ENCODE measurements around the gene VSTM4.

VSTM4 gene

DNA sequence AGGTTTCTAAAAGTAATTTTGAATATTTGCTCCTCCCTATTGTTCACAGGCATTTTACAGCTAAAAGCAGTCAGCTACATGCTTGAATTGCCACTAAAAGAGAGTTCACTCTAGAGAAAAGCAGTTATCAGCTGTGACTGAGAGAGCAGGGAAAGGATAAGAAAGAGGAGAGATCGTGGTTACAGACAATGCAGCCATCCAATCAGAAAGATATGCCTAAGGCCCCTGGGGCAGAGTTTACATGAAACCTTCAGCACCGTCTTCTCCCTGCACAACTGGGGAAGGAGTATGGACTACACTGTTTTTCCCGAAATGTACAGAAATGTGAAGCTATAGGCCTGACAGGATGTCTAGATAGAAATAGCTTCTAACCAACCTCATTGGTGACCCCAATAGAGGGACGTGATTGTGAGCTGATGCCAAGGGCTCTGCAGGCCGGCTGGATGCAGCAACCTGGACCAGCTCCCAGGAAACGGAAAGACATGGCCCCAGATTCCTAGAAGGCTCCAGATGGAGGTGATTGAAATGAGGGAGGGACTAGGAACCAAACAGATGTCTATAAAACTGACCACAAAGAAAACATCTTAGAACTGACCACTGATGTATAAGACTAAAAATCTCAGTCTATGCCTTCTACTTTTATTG, 3.2 kb upstream of the VSTM4 start:
- in situ Hi-C loops (cut with MboI; ENCODE audit: low sequenced_read_pairs): no loop called here

DNA sequence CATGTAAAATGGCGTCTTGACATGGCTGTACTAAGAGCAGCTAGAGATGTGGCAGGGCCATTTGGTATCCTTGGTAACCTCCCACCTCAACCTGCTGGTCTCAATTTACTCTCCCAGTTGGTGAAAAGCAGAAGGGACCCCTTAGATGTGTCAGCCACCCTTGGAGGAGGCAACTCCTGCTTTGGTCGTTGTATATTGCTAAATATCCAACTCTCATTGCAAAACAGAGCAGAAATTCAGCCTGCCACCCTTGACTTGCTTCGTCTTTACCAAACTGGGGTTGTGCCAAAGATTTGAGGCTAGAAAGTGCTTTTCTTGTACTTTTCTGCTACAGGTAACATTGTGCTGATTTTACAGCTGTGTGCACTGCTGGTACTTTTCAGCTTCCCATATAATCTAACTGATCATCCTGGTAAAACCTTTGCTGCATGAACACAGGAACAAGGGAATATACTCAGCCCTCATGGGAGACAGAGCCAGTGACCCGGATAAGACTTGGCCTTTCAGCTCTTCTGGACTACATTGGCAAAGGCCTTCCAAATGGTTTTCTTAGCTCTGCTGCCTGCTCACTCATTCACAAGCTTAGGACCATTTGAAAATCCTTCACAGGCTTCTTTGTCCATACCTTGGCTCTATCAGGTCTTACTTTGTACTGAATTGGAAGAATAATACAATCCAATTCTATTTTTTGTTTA, 2.2 kb upstream of the VSTM4 start:
- in situ Hi-C loops (cut with MboI; ENCODE audit: low sequenced_read_pairs): no loop called here

DNA sequence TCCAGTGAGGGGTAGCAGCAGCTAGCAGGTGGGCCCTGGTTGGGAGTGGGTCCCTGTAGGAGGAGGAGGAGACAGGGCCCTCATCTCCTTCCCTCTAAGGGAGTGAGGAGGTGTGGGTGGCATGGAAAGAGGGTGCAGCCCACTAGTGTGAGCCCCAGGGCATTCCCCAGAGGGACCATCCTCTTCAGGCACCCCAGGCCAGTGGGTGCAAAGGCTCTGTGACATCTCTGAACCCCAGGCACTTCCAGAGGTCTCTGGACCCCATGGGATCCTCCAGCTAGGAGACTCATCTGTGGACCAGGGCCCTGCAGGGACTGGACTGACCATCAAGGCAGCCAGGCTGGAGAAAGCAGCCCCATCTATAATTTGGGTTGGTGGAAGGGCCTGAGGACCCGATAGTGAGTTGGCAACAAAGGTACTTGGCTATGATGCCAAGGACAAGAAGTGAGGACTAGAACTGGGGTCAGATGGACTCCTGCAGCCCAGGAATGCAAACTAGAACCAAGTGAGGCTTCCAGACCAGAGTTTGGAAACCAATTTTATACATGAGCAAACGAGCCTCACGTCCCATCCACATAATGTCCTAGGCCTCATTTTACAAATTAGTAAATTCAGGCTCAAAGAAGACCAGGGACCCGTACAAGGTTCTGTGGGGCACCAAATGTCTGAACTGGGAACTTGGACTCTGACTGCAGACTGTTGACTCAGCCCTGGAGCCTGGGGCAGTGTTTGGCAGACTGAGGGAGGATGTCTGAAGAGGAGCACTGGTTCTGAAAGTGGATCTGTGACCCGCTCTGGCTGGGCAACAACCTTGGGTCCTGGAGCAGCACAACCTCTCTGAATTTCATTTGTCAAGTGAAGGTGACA, 1.4 kb upstream of the VSTM4 start:
- in situ Hi-C loops (cut with MboI; ENCODE audit: low sequenced_read_pairs): no loop called here

DNA sequence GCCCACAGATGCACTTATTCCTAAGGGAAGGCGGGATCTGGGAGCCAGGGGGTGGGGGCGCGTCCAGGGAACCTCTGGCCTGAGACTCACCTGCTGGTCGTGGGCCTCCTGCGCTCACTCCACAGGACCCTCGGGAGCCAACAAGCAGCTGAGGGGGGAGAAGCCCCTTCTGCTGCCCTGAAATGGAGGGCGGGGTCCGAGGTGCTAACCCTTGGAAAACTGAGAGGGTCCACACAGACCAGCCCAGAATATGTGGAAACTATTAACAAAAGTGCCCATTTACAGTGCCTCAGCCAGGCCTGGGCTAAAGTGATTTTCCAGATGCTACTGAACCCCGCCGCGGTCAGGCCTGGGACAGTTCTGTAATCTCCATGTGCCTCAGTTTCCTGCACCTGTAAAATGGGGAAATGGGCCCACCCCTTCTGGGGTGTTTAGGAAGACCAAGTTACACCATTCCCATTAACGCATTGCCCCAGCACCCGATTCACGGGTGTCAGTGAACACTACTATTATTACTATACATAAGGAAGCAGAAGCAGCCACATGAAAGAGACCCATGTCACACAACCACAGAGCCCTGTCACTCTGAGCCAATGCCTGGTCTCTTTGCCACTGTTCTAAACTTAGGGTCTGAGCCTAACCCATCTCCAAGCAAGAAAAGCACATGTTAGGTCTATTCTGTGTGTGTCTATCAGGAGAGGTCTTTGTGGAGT, 630 bp upstream of the VSTM4 start:
- in situ Hi-C loops (cut with MboI; ENCODE audit: low sequenced_read_pairs): no loop called here

DNA sequence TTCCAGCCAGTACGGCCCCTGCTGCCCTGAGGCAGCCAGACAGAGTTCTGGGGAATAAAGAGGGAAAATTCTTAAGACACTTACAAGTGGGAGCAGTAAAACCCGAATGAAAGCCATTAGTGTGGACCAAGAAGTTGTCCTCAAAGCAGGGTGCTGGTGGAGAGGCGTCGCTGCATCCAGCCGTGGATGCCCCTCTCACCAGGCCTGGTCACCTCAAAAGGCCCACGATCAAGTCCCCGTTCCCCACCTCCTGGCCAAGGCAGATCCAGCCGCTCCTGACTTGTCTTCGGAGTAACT, 656 bp downstream of the VSTM4 start:
- in situ Hi-C loops (cut with MboI; ENCODE audit: low sequenced_read_pairs): no loop called here

DNA sequence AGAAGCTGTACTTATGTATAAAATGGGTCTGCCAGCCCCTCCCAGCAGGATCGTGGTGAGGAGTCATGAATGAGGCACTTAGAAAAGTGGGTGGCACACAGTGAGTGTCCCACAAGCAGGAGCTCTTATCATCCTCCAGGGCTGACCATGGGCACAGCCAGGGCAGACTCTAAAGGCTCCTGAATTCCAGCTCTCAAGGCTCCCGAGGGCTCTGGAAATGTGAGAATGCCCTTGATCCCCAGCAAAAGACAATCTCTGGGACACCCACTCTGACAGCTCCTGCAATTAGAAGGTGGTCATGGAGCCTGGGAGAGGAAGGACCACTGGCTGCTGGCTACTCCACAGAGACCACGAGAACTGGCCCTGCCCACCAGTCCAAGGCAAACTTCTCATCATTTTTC, 1.6 kb downstream of the VSTM4 start:
- in situ Hi-C loops (cut with MboI; ENCODE audit: low sequenced_read_pairs): no loop called here

DNA sequence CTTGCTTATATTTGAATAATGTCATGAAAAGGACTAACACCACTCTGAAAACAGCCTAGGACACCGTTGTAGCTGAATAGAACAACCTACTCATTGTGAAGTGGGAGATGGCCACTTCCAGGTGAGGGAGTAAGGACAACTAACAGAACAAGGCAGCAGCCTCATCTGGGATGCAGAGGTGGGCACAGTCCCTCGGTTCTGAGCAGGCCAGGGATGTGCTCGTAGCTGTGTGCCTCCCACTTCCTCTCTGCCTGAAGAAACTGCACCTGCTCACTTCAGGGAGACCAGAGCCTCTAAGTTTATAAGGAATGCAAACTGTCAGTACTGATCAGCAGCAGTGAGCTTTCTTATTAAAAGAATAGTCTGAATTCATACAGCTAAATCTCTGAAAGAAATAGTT, 2.5 kb downstream of the VSTM4 start:
- in situ Hi-C loops (cut with MboI; ENCODE audit: low sequenced_read_pairs): no loop called here

DNA sequence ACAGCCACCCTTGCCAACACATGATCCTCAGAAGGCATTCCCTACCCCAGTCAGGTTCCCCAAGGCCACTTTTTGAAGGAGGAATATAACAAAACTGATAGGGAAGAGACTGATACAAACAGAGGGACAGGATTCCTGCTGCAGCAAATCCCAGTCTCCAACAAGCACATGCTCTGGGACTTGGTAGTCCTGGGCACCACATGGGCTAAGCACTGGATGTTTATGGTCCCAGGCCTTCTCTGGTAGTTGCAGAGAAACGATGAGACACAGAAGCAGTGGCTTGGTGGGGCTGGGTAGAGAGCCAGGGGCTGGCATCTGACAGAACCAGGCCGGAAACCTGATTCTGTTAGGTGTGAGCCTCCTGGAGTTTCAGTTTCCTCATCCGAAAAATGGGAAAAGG, 3.2 kb downstream of the VSTM4 start:
- in situ Hi-C loops (cut with MboI; ENCODE audit: low sequenced_read_pairs): no loop called here

DNA sequence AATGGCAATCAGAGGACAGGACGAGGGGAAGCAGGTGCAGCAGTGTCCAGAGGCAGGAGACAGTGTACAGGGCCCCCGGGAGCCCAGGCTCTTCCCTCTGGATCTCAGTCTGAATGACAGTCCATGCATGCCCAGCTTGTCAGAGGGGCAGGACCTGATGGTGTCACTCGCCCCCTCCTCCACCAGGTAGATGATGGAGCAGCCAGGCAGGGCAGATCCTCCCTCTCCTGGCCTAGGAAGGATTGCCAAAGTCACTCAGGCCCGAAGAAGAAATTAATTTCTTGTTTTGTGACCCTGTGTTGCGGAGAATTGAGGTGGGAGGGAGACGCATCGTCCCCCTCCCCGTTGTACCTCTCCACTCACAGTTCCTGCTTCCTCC, 4.0 kb downstream of the VSTM4 start:
- in situ Hi-C loops (cut with MboI; ENCODE audit: low sequenced_read_pairs): no loop called here

DNA sequence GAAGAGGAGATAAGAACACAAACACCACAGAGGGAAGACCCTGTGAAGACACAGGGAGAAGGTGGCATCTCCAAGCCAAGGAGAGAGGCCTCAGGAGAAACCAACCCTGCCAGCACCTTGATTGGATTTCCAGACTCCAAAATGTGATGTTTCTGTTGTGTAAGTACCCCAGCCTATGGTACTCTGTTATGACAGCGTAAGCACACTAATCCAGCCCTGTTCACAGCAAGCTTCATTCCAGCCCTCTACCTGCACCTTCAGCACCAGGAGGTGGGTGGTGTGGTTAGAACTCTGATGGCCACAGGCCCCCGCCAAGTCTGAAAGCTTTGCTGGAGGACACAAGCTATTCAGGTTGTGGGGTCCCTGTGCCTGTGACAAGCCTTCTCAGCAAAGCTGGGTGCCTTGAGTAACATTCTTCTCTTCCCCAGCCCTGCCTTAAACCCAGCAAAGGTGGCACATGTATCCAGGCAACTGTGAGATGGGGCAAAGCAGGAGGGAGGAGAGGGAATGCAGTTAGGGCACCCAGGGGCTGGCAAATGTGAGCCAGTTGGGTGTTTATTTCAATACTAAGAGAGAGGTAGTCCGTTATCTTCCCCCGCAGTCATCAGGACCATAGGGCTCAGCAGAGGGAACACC, 4.5 kb downstream of the VSTM4 start:
- in situ Hi-C loops (cut with MboI; ENCODE audit: low sequenced_read_pairs): no loop called here

DNA sequence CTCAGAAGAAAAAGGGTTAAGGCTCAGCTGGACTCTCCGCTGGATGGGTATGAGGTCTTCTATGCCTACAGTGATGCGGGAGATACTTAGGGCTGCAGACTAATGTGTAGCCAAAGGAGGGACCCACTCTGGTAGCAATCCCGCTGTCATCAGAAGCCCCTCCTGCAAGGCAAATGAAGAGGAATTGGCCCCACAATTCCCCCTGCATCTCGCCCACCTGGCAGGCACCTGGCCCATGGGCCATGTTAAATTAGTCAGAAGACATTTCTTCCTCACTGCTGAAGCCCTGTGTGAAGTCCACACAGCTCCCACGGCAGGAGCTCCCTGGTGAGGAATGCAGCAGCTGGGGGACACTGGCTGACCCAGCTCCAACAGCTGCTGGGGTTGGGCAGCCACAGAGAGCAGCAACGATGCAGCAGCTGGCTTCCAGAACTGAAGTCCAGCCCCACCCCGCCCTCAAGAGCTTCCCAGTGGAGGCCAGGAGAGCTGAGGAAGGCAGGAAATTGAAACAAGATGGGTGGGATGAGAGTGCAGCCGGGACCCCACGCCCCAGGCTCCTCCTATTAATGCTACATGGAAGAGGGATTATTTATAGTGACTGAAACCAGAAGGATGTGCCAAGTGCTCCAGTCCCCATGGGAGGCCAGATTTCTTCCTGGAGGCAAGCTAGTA, 5.5 kb downstream of the VSTM4 start:
- in situ Hi-C loops (cut with MboI; ENCODE audit: low sequenced_read_pairs): no loop called here

DNA sequence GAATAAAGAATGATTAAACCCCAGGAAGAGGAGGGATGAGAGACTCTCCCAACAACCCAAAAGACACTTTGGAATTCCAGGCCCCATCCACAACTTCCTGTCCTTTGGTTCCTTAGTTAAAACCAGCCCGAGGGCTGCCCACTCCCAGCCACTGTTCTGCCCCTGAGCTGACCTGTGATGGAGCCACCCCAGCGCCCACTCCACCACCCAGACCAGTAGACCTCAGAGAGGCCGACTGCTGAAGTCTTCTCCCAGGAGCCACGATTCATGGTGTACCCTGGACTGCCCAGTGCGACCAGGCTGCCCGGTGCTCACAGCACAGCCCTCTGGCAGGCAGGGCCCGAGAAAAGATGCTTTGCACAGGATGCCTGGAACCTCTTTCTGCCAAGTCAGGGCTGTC, 6.7 kb downstream of the VSTM4 start:
- in situ Hi-C loops (cut with MboI; ENCODE audit: low sequenced_read_pairs): no loop called here

DNA sequence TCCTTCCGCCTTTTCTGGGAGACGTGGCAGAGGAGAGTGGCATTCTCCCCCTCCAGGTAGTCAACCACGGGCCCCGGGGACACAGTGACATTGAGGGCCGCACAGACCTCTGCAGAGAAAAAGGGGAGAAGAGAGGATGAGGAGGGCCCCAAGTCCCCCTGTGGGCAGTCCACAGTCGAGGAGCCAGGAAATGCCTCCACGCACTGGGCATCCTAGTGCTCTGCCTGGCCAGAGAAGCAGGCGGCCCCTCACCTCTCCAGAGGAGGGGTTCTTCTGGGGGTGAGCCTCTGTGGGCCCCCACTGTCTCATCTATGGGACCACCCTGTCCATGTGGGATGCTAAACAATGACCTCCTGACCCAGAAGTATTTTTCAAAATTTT, 7.4 kb downstream of the VSTM4 start:
- in situ Hi-C loops (cut with MboI; ENCODE audit: low sequenced_read_pairs): no loop called here

DNA sequence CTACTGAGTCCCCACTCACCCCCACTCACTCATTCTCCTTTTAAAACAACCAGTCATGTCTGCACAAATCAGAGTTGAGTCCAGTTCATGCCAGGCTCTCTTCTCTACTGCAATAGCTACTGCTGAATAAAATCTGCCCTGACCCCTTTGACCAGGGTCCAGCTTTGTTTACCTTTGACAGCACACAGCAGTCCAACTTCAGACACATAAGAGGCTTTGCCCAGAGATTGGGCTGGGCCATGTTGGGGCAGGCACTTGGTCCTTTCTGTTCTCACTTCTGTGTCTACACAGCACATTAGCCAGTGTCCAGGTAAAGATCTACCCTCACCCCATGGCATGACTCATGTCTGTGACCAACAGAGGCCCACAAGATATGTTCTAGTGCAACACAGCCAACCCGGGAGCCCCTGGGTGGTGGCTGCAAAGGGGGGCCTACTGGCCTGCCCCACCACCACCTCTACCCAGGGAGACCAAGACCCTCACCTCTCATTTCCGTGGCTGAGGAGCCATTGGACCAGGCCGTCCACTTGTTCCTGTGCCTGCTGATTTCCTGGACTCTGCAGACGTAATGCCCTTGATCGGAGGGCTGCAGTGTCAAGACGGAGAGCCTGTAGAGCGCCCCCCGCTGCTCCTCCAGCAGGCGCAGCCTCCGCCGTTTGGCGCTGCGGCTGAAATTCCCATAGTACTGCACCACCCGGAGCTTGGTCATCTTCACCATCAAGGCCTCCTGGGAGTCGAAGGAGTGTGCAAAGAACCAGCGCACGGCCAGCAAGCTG, 8.0 kb downstream of the VSTM4 start:
- in situ Hi-C loops (cut with MboI; ENCODE audit: low sequenced_read_pairs): no loop called here

DNA sequence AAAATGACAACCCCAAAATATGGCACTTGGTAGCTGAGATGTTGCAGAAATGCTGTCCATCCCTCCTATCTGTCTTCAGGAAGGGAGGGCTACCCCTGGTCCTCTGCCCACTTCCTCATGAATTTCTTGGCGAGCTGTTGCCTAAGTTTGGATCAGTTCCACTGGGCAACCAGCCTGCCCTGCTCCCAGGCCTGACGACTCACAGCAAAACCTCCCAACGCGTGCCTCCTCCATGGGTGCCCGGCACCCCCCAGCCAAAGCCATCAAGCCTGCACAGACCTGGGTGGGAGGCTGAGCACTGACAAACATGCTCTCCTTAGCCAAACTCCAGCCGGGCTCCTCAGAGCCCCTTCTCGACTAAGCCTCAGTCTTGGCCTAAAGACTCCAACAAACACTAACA, 8.9 kb downstream of the VSTM4 start:
- in situ Hi-C loops (cut with MboI; ENCODE audit: low sequenced_read_pairs): no loop called here

DNA sequence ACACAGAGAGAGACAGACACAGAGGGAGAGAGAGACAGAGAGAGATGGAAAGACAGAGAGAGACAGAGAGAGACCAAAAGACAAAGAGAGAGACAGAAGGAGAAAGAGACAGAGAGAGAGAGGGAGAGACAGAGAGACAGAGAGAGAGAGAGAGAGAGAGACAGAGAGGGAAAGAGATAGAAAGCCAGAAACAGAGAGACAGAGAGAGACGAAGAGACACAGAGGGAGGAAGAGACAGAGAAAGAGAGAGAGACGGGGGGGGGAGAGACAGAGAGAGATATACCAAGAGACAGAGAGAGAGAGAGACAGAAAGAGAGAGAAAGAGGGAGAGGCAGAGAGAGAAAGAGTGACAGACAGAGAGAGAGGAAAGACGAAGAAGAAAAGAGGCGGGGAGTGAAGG, 10.2 kb downstream of the VSTM4 start:
- in situ Hi-C loops (cut with MboI; ENCODE audit: low sequenced_read_pairs): no loop called here

DNA sequence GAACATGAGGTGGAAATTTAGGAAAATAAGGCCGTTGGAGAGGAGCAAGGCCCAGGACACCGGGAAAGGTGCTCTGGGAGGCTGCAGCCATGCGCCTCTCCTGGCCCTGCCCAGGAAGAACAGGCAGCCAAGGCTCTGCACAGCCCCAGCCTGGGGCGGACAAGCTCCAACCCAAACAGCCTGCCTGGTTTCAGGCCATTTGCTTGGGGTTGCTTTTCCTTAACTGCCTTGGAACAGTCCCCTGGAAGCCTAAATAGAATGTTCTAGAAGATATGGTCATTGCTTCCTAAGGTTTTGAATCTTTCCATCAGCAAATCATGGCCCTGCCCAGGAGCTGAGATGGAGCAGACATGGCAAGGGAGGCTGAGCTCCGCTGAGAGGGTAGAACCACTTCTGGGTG, 11.0 kb downstream of the VSTM4 start:
- in situ Hi-C loops (cut with MboI; ENCODE audit: low sequenced_read_pairs): no loop called here

DNA sequence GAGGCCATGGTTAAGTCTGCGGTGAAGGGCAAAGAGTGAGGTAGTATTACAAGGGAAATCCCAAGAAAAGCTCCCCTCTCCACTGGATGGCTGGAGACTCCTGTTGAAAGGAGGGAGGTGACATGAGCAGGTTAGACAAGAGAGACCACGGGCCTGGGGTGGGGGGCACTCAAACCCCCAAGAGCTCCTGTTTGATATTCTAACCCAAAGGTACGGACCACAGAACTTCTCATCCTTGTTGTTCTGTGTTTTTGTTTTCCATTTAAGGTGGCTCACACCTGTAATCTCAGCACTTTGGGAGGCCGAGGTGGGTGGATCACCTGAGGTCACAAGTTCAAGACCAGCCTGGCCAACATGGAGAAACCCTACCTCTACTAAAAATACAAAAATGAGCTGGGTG, 11.6 kb downstream of the VSTM4 start:
- in situ Hi-C loops (cut with MboI; ENCODE audit: low sequenced_read_pairs): no loop called here

DNA sequence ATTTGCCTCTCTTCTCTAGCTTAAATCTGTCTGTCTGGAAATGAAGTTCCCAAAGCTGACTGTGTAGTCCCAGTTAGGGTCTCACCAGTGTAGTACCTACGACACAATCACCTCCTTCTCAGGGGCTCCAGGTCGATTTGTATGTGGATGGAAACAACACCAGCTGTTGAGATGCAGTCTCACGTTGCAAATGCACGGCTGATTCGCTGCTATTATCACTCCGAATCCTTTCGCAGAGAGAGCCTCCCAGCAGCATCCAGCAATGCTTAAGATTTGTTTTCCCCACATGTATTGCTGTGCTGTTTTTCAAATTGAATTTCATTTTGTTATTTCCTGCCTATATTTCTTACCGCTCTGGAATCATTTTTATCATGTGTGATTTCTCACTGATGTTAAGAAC, 16.3 kb downstream of the VSTM4 start:
- in situ Hi-C loops (cut with MboI; ENCODE audit: low sequenced_read_pairs): no loop called here

DNA sequence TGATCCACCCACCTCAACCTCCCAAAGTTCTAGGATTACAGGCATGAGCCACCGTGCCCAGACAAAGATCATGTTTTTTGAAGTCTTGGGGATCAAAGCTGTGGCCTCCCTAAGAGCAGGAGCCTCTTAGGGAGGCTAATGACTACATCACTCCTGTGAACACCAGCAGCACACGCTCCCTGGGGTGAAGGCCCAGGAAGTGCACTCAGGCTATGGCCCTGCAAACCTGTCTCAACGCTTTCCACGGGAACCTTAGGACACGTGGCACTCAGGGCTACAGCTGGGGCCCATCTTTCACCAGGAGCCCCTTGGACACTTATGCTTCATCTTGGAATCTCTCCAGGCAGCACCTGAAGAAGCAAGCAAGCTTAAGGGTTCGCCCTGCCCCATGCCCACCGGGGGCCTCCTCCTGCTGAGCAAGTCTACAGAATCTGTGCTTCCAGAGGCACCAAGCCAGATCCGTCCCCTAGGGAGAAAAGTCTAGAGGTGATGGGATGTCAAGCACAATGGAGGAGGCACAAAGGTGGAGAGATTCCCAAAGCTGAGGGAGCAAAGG, 18.4 kb downstream of the VSTM4 start:
- in situ Hi-C loops (cut with MboI; ENCODE audit: low sequenced_read_pairs): no loop called here
